ENCODE measurements around the gene CIAO3. TPM values are rescaled to one million over a fixed set of nuclear protein-coding genes. Genes with fewer than 3 reads are reported as not detected.

CIAO3 gene
- total RNA-seq, 1 experiment from 2014 or later = 44.5 TPM

DNA sequence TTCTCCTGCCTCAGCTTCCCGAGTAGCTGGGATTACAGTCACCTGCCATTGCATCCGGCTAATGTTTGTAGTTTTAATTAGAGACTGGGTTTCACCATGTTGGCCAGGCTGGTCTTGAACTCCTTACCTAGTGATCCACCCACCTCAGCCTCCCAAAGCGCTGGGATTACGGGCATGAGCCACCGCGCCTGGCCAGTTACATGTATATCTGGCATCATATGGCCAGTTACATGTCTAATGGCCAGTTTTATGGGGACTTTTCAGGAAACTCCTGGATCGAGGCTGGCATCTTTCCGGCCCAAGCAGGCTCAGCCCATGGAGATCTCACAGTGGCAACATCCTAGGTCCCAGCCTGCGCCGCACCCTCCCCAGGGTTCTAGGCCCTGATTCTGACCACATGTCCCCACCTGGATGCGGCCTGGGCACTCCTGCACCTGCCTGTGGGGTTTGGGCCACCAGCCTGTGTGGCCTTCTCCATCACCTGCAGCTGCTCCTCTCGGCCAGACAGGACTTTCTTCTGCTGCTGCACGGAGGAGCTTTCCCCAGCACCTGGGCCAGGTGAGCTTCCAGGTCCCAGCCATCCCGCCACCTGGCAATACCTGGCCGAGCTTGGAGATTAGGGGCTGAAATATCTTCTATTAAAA, 1.3 kb upstream of the CIAO3 start:
- H3K27ac Mint-ChIP-seq (ENCODE audit: unreplicated experiment) = no peak overlapping the region
- no TSS peak for BruUV-seq (replicated peaks)
- TF ChIP-seq, protein P1, sequence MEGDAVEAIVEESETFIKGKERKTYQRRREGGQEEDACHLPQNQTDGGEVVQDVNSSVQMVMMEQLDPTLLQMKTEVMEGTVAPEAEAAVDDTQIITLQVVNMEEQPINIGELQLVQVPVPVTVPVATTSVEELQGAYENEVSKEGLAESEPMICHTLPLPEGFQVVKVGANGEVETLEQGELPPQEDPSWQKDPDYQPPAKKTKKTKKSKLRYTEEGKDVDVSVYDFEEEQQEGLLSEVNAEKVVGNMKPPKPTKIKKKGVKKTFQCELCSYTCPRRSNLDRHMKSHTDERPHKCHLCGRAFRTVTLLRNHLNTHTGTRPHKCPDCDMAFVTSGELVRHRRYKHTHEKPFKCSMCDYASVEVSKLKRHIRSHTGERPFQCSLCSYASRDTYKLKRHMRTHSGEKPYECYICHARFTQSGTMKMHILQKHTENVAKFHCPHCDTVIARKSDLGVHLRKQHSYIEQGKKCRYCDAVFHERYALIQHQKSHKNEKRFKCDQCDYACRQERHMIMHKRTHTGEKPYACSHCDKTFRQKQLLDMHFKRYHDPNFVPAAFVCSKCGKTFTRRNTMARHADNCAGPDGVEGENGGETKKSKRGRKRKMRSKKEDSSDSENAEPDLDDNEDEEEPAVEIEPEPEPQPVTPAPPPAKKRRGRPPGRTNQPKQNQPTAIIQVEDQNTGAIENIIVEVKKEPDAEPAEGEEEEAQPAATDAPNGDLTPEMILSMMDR (IDR thresholded peaks at IDR 0.05; ENCODE audit: insufficient read depth in 1 of 2, low read depth in 1 of 2, low read length in 1 of 2, severe bottlenecking in 1 of 2, unreplicated experiment in 1 of 2) = no peak
- H3K27me3 Mint-ChIP-seq (ENCODE audit: insufficient read depth, unreplicated experiment) = no peaks in the 10 kb centered on the region
- no peaks in the 10 kb centered on the region for H3K9me3 Mint-ChIP-seq (ENCODE audit: unreplicated experiment)
- peak overlapping the region; percentile 71 for H3K4me3 Mint-ChIP-seq (ENCODE audit: unreplicated experiment)
- intact Hi-C loops (cut with micrococcal nuclease; ENCODE audit: unreplicated experiment) = loop anchor here (5.0 kb wide), 1 partner anchor 45 kb away; the partner anchor contains the start of genes CHTF18 and RPUSD1
- no peaks in the 10 kb centered on the region for H3K4me1 ChIP-seq
- ChIA-PET CTCF (no interaction called here), POLR2A (interaction anchor here (1.6 kb wide), 1 partner anchor 46 kb away, joined by 10 read pairs; the partner anchor contains the start of genes CHTF18 and RPUSD1)
- H3K9me3 ChIP-seq = no peaks in the 10 kb centered on the region
- peaks cover 19% of the 10 kb centered on the region for H3K36me3 Mint-ChIP-seq (ENCODE audit: insufficient read depth, unreplicated experiment)
- H3K4me1 Mint-ChIP-seq (ENCODE audit: low read depth, unreplicated experiment) = no peaks in the 10 kb centered on the region
- no peaks in the 10 kb centered on the region for H3K27me3 ChIP-seq (replicated peaks; ENCODE audit: control insufficient read depth, insufficient read depth, low read length)
- H3K36me3 ChIP-seq (ENCODE audit: control insufficient read depth, insufficient read depth, low read length) = no peaks in the 10 kb centered on the region; the same call in 1 of the 2 replicates
- DNase-seq = no peak
- H3K4me3 ChIP-seq (ENCODE audit: low read depth, low read length) = no peak overlapping the region

DNA sequence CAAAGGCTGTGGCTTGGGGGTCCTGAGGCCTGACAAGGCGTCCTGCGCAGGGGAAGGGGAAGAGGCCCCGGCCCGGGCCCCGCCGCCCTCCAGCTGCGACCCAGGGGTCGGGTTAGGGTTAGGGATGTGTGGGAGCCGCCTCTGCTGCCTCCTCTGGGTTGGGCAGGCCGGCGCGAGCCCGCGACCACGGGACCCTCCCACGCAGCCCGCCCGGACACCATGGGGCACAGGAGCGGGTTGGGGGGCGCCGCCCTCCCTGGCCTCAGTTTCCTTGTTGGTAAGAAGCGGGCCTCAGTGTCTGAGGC, 386 bp downstream of the CIAO3 start:
- POLR2A ChIA-PET = no interaction called here
- H3K27me3 Mint-ChIP-seq (ENCODE audit: insufficient read depth, unreplicated experiment) = no peaks in the 10 kb centered on the region
- H3K4me3 ChIP-seq (ENCODE audit: low read depth, low read length) = peak overlapping the region; percentile 69
- H3K36me3 Mint-ChIP-seq (ENCODE audit: insufficient read depth, unreplicated experiment) = peaks cover 29% of the 10 kb centered on the region
- H3K4me3 Mint-ChIP-seq (ENCODE audit: unreplicated experiment) = peak overlapping the region; percentile 71
- H3K4me1 ChIP-seq = no peaks in the 10 kb centered on the region
- no peaks in the 10 kb centered on the region; the same call in 1 of the 2 replicates for H3K36me3 ChIP-seq (ENCODE audit: control insufficient read depth, insufficient read depth, low read length)
- H3K9me3 ChIP-seq = no peaks in the 10 kb centered on the region
- H3K27me3 ChIP-seq (replicated peaks; ENCODE audit: control insufficient read depth, insufficient read depth, low read length) = no peaks in the 10 kb centered on the region
- CTCF ChIA-PET = interaction anchor here (0.6 to 0.7 kb wide), 2 partner anchors 13 to 94 kb away, joined by 4 to 6 read pairs; no protein-coding TSS in a partner anchor
- intact Hi-C loops (cut with micrococcal nuclease; ENCODE audit: unreplicated experiment) = loop anchor here (5.0 kb wide), 1 partner anchor 47 kb away; the partner anchor contains the start of genes CHTF18 and RPUSD1
- BruUV-seq (replicated peaks) = no TSS peak
- no peaks in the 10 kb centered on the region for H3K4me1 Mint-ChIP-seq (ENCODE audit: low read depth, unreplicated experiment)
- H3K9me3 Mint-ChIP-seq (ENCODE audit: unreplicated experiment) = no peaks in the 10 kb centered on the region
- TF ChIP-seq, protein P1 (IDR thresholded peaks at IDR 0.05; ENCODE audit: insufficient read depth in 1 of 2, low read depth in 1 of 2, low read length in 1 of 2, severe bottlenecking in 1 of 2, unreplicated experiment in 1 of 2) = no peak
- DNase-seq = no peak
- no peak overlapping the region for H3K27ac Mint-ChIP-seq (ENCODE audit: unreplicated experiment)

DNA sequence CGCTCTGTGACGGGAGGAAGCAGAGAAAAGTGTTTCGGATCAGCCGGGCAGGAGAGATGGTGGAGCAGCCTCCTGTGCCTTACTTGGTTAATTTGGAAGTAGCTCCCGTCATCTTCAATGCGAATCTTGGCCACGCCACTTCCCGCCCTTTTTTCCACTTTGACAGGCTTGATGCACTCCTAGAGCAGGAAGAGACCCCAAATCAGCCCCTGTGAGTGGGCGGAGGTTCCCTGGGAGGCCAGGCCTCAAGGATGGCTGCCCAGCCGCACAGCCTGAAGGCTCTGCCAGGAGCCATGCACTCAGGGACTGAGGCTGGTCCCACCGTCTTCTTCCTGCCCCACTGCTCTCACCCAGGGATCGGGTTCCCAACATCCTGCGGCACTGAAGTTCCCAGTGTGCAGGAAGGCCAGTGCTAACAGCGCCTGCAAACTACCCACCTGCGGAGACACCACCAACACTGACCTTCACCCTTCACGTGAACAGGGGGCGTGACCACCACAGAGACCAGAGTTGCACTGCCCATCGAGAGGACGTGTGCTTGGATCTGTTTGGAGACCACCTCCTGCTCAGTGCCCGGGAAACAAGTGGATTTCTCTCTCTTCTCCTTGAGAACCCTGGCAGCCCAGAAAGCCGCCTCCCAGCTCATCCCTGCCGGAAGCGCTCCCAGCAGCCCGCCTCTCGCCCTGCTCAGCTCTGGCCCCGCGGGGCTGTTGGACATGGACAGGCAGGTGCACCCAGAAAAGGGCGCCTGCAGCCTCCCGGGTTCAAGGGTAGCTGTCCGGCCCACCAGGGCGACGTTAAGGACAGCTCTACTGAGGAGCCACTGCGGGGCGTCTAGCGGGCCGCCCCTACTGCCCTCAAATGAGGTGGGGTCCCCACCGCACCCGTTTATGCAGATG, 988 bp downstream of the CIAO3 start:
- Histone ChIP-seq H3K27me3 (replicated peaks; ENCODE audit: control insufficient read depth, insufficient read depth, low read length) (no peaks in the 10 kb centered on the region), H3K4me3 (ENCODE audit: low read depth, low read length) (peak overlapping the region; percentile 69), H3K9me3 (no peaks in the 10 kb centered on the region), H3K36me3 (ENCODE audit: control insufficient read depth, insufficient read depth, low read length) (no peaks in the 10 kb centered on the region; the same call in 1 of the 2 replicates), H3K4me1 (no peaks in the 10 kb centered on the region)
- TF ChIP-seq, protein P1 (IDR thresholded peaks at IDR 0.05; ENCODE audit: insufficient read depth in 1 of 2, low read depth in 1 of 2, low read length in 1 of 2, severe bottlenecking in 1 of 2, unreplicated experiment in 1 of 2) = no peak
- POLR2A ChIA-PET = no interaction called here
- Mint-ChIP-seq H3K9me3 (ENCODE audit: unreplicated experiment) (no peaks in the 10 kb centered on the region), H3K4me3 (ENCODE audit: unreplicated experiment) (peak overlapping the region; percentile 71), H3K36me3 (ENCODE audit: insufficient read depth, unreplicated experiment) (peaks cover 32% of the 10 kb centered on the region), H3K27ac (ENCODE audit: unreplicated experiment) (no peak overlapping the region), H3K27me3 (ENCODE audit: insufficient read depth, unreplicated experiment) (no peaks in the 10 kb centered on the region), H3K4me1 (ENCODE audit: low read depth, unreplicated experiment) (no peaks in the 10 kb centered on the region)
- intact Hi-C loops (cut with micrococcal nuclease; ENCODE audit: unreplicated experiment) = loop anchor here (5.0 kb wide), 1 partner anchor 47 kb away; the partner anchor contains the start of genes CHTF18 and RPUSD1
- BruUV-seq (replicated peaks) = TSS peak; percentile 62
- DNase-seq = no peak
- CTCF ChIA-PET = interaction anchor here (0.6 to 0.7 kb wide), 2 partner anchors 14 to 95 kb away, joined by 4 to 6 read pairs; no protein-coding TSS in a partner anchor
